Thymus (tissue), 11 donors: Measurements from ENCODE around the gene UQCRQ. TPM values are rescaled to one million over a fixed set of nuclear protein-coding genes. Genes with fewer than 3 reads are reported as not detected.

ENCODE experiments used
- DNase-seq, 9 donors: peaks; one replicate each; pipeline ENCODE4 v3.0.0-alpha.2; 2013; ENCODE audit warnings: low spot score in 9 of 9, low read depth in 6 of 9, missing footprints in 1 of 9
- H3K27ac ChIP-seq, 2 donors: one replicate each; pipeline ENCODE4 v1.5.1; 2013; ENCODE audit warnings: control low read depth in 1 of 2, low read depth in 1 of 2, low read length in 1 of 2, mild to moderate bottlenecking in 1 of 2, moderate library complexity in 1 of 2
- H3K27me3 ChIP-seq, 2 donors: one replicate each; pipeline ENCODE4 v1.5.1; 2013; ENCODE audit warnings: low read length in 1 of 2; ENCODE audit not compliant: control insufficient read depth in 2 of 2, insufficient read depth in 1 of 2
- H3K36me3 ChIP-seq, 2 donors: one replicate each; pipeline ENCODE4 v1.5.1; 2013; ENCODE audit warnings: low read length in 1 of 2, mild to moderate bottlenecking in 1 of 2, moderate library complexity in 1 of 2; ENCODE audit not compliant: control insufficient read depth in 2 of 2, insufficient read depth in 2 of 2
- H3K4me1 ChIP-seq, 2 donors: one replicate each; pipeline ENCODE4 v1.5.1; 2013; ENCODE audit warnings: low read length in 2 of 2; ENCODE audit not compliant: control insufficient read depth in 2 of 2, insufficient read depth in 2 of 2
- H3K4me3 ChIP-seq, 2 donors: one replicate each; pipeline ENCODE4 v1.5.1; 2013; ENCODE audit warnings: low read length in 2 of 2, control low read depth in 1 of 2, mild to moderate bottlenecking in 1 of 2
- H3K9me3 ChIP-seq, 2 donors: one replicate each; pipeline ENCODE4 v1.5.1; 2013; ENCODE audit warnings: low read length in 1 of 2, mild to moderate bottlenecking in 1 of 2; ENCODE audit not compliant: control insufficient read depth in 2 of 2, insufficient read depth in 1 of 2
- WGBS: extraction: QIAGEN DNeasy Blood & Tissue Kit; methylation state at CpG from one replicate; pipeline ENCODE4 v1.1.7; 2013; 5-methylcytosine and 5-hydroxymethylcytosine counted together
- polyA plus RNA-seq: library from polyadenylated mRNA; stranded (reverse); fragments of 200-250 nt; gene quantifications from one replicate; pipeline ENCODE4 v1.2.3, GENCODE V29; 2013
- total RNA-seq: library from RNA; stranded (reverse); fragments of 120-200 nt; gene quantifications from one replicate; pipeline ENCODE4 v1.2.4, GENCODE V29; 2013
- donor health status: healthy.

The UQCRQ gene
- total and polyA plus RNA-seq, 2 donors = 232 to 399 TPM

- Histone ChIP-seq H3K9me3 (no peaks in the 10 kb centered on the region), H3K27ac (no peak overlapping the region), H3K27me3 (no peaks in the 10 kb centered on the region), H3K36me3 (peaks cover 18 to 29% of the 10 kb centered on the region in 2 donors), H3K4me3 (no peak overlapping the region), H3K4me1 (no peaks in the 10 kb centered on the region)
- WGBS = 98% methylated on average over 4 of the region's 4 CpGs
- no peak for DNase-seq
Observed at GRCh38 chr5:132901036-132901435, 34.6 kb downstream of the UQCRQ start.

GRCh38 chr5:132901730-132902129 is 35.3 kb downstream of the UQCRQ start:
- no peak for DNase-seq
- no peak overlapping the region for H3K27ac ChIP-seq
- peaks cover 11 to 22% of the 10 kb centered on the region in 2 donors for H3K36me3 ChIP-seq
- no peaks in the 10 kb centered on the region for H3K4me1 ChIP-seq
- H3K27me3 ChIP-seq = no peaks in the 10 kb centered on the region
- H3K4me3 ChIP-seq = no peak overlapping the region
- 97% methylated on average over 3 of the region's 3 CpGs for WGBS
- no peaks in the 10 kb centered on the region for H3K9me3 ChIP-seq

- no peak overlapping the region for H3K4me3 ChIP-seq
- no peaks in the 10 kb centered on the region for H3K9me3 ChIP-seq
- H3K36me3 ChIP-seq = peaks cover 2 to 21% of the 10 kb centered on the region in 2 donors
- peak in 1 of 9 donors; percentile 2 for DNase-seq
- 92% methylated on average over 2 of the region's 2 CpGs for WGBS
- no peak overlapping the region for H3K27ac ChIP-seq
- H3K27me3 ChIP-seq = no peaks in the 10 kb centered on the region
- no peaks in the 10 kb centered on the region for H3K4me1 ChIP-seq
Observed at GRCh38 chr5:132905938-132906337, 39.5 kb downstream of the UQCRQ start.

GRCh38 chr5:132907161-132907560 is 40.7 kb downstream of the UQCRQ start:
- Histone ChIP-seq H3K27me3 (no peaks in the 10 kb centered on the region), H3K27ac (no peak overlapping the region), H3K36me3 (peaks cover 6 to 21% of the 10 kb centered on the region in 2 donors), H3K9me3 (no peaks in the 10 kb centered on the region), H3K4me1 (no peaks in the 10 kb centered on the region), H3K4me3 (no peak overlapping the region)
- over 99% methylated on average over 2 of the region's 2 CpGs for WGBS
- DNase-seq = no peak

GRCh38 chr5:132909702-132910101 is 43.3 kb downstream of the UQCRQ start:
- Histone ChIP-seq H3K27ac (no peak overlapping the region), H3K9me3 (no peaks in the 10 kb centered on the region), H3K4me3 (no peak overlapping the region), H3K36me3 (peaks cover 16 to 24% of the 10 kb centered on the region in 2 donors), H3K4me1 (no peaks in the 10 kb centered on the region), H3K27me3 (no peaks in the 10 kb centered on the region)
- no peak for DNase-seq
- 98% methylated on average over 1 of the region's 1 CpG for WGBS

GRCh38 chr5:132915681-132916080 is 49.2 kb downstream of the UQCRQ start:
- no peak overlapping the region for H3K27ac ChIP-seq
- H3K4me1 ChIP-seq = no peaks in the 10 kb centered on the region
- H3K9me3 ChIP-seq = no peaks in the 10 kb centered on the region
- no peak overlapping the region for H3K4me3 ChIP-seq
- 96% methylated on average over 5 of the region's 5 CpGs for WGBS
- H3K27me3 ChIP-seq = no peaks in the 10 kb centered on the region
- no peak for DNase-seq
- peaks cover 20 to 30% of the 10 kb centered on the region in 2 donors for H3K36me3 ChIP-seq

- Histone ChIP-seq H3K27ac (no peak overlapping the region), H3K36me3 (peaks cover 20 to 28% of the 10 kb centered on the region in 2 donors), H3K27me3 (no peaks in the 10 kb centered on the region), H3K4me1 (no peaks in the 10 kb centered on the region), H3K4me3 (no peak overlapping the region), H3K9me3 (no peaks in the 10 kb centered on the region)
- WGBS = 99% methylated on average over 3 of the region's 3 CpGs
- no peak for DNase-seq
Observed at GRCh38 chr5:132916086-132916485, 49.6 kb downstream of the UQCRQ start.

Other genes starting within 250 kb of the UQCRQ start
- 0.42 TPM for gene IL13, start 208.5 kb upstream of the UQCRQ start, total RNA-seq
- gene IL13, start 208.5 kb upstream of the UQCRQ start, polyA plus RNA-seq = 1.0 TPM
- gene IL4, start 192.7 kb upstream of the UQCRQ start, total RNA-seq = 4.5 TPM
- 0.59 TPM for gene IL4, start 192.7 kb upstream of the UQCRQ start, polyA plus RNA-seq
- 9.9 TPM for gene KIF3A, start 129.1 kb upstream of the UQCRQ start, total RNA-seq
- 6.6 TPM for gene KIF3A, start 129.1 kb upstream of the UQCRQ start, polyA plus RNA-seq
- 8.1 TPM for gene CCNI2, start 119.2 kb upstream of the UQCRQ start, total RNA-seq
- gene CCNI2, start 119.2 kb upstream of the UQCRQ start, polyA plus RNA-seq = 2.5 TPM
- 17.8 TPM for gene SEPTIN8, start 89.4 kb upstream of the UQCRQ start, total RNA-seq
- gene SEPTIN8, start 89.4 kb upstream of the UQCRQ start, polyA plus RNA-seq = 13.8 TPM
- 1.0 TPM for gene SOWAHA, start 53.3 kb upstream of the UQCRQ start, total RNA-seq
- 4.3 TPM for gene SOWAHA, start 53.3 kb upstream of the UQCRQ start, polyA plus RNA-seq
- 0.90 TPM for gene SHROOM1, start 36.0 kb upstream of the UQCRQ start, total RNA-seq
- gene SHROOM1, start 36.0 kb upstream of the UQCRQ start, polyA plus RNA-seq = 6.2 TPM
- 0.47 TPM for gene GDF9, start 173 bp upstream of the UQCRQ start, total RNA-seq
- 2.5 TPM for gene GDF9, start 173 bp upstream of the UQCRQ start, polyA plus RNA-seq
- gene LEAP2, start 7.0 kb downstream of the UQCRQ start, total RNA-seq = 1.5 TPM
- 4.4 TPM for gene LEAP2, start 7.0 kb downstream of the UQCRQ start, polyA plus RNA-seq
- 14.7 TPM for gene AFF4, start 97.0 kb downstream of the UQCRQ start, total RNA-seq
- 15.6 TPM for gene AFF4, start 97.0 kb downstream of the UQCRQ start, polyA plus RNA-seq
- 30.5 TPM for gene ZCCHC10, start 159.9 kb downstream of the UQCRQ start, total RNA-seq
- 38.6 TPM for gene ZCCHC10, start 159.9 kb downstream of the UQCRQ start, polyA plus RNA-seq
- gene HSPA4, start 185.4 kb downstream of the UQCRQ start, total RNA-seq = 72.0 TPM
- gene HSPA4, start 185.4 kb downstream of the UQCRQ start, polyA plus RNA-seq = 65.4 TPM